GM19468 (cell line): Measurements from ENCODE around the gene DCC.

Experiments used
- ATAC-seq: cut with Tn5 transposase; IDR thresholded peaks from one replicate; pipeline ENCODE4 v1.9.1; 2021; ENCODE audit warnings: mild to moderate bottlenecking, moderate library complexity, moderate number of reproducible peaks; ENCODE audit not compliant: unreplicated experiment; ENCODE audit errors: extremely low read depth

Gene DCC

DNA sequence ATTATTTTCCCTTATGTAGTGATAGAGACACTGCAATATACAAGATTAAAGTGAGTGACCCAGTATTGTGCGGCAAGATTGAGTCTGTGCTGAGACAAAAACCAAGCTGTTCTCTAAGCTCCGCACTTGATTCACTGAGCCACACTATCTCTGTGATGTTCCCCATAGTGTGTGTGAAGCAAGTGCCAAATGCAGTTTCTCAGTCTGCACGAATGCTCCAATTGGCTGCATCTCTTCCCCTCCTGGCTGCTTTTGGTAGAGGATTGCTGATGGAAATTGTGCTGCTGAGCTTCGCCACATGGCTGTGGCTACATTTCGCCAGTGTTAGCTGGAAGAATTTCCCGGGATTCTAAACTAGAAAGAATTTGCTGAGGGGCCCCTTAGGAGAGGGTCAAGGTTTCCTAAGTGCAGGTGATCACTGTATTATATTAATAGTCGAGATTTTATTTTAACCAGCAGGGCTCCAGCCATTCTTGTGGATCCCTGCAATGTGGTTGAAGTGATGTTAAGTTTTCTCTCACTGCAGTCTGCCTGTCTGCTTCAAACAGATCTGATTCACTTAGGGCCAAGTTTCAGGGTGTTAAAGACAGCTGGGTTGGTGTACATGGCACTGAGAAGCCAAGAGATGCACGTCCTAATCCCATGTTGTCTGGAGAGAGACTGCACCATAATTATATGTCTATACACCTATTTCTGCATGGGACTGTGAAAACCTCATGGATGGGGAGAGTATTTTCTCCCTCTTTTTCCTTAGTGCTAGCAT lies 317.2 kb downstream of the DCC start:
- ATAC-seq, result no peak

DNA sequence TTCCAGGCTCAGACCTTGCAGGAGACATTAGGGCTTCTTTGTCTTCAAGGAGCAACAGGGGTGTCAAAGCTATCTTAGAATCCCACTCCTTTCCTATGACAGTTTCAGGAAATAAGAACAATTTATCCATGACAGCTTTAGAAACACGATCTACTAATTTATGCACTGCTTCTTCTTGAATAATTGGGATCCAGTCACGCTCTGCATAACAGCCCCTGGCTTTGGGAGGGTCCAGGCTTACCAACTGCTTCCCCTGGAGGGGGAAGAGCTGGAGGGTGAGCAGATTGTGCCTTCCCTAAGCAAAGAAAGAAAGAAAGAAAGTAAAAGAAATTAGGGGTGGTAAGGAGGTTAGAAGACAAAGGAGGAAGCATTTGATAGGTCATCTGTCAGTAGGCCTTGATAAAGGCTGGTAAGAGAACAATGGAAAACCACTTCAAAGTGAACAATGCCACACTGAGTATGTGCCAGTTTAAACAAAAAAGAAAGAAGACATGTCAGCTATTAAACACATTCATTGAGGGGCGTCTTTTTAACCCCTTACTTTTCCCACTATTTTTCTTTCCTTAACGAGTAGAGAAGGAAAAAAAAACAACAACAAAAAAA lies 327.6 kb downstream of the DCC start:
- no peak for ATAC-seq

DNA sequence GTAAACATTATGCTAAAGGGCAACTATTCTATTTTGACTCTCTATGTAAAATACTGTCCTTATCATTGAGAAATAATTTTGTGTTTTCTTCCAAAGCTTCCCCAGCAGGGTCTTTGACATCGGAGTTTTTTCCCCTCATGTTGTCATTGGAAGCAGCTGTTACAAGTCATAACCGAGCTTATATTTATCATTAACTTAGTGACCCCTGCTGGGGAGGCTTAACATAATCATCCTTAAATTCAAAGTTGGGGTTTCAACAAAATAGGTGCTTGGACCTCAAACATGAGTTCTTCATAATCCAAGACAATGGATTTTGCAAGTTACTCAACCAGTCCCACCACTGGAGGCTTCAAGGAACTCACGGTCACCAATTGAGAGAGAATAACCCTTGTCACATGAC lies 330.9 kb downstream of the DCC start:
- ATAC-seq, result no peak

DNA sequence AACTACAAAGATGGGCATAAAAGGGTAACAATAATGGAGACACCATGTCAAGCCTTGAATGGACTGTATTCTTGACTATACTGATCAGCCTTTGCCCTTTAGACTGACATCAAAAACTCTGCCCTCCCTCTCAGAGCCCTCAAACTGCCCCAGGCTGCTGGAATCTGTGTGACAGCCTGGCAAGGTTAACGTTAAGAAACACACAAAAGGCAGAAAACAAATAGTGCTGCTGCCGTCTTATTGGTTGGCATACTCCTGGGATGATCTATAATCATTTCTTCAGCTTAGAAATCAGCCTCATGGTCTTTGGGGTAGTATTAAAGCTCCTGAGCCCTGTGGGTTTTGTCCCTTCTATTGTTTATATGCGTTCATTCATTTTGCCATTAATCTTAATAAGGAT lies 338.0 kb downstream of the DCC start:
- ATAC-seq, result no peak

DNA sequence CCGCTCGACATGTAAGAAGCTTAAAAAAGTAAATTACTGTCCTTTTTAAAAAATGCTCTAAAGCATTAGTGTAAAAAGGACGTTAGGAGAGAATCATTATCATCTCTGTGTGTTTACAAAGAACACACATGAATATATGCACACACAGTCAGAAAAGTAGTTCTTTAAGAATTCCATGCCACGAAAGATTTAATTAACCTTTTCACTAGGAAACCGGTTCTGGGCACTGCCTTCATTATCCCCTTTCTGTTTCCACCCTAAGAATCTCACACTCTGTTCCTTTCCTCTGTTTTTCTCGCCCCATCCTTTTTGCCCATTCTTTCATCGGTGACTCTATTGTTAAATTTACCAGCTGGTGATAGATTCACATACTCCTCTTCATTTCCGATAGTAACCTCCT lies 338.6 kb downstream of the DCC start:
- ATAC-seq, result no peak

DNA sequence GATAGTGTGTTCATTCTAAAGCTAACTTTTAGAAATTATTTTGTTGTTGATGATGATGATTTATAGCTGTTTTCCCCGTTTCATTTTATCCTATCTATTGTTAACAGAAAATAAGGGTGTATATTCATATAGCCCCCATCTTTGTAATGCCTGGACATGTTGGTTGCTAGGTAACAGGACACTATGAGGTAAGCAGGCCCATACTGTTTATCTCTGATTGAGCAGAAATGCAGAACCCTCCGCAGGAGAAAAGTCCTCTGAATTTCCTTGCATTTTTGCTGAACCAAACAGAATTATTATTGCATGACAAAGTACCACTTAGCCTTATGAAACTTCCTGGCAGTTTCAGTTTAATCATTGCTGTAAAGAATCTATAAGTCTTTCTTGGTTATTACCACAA lies 339.4 kb downstream of the DCC start:
- no peak for ATAC-seq

DNA sequence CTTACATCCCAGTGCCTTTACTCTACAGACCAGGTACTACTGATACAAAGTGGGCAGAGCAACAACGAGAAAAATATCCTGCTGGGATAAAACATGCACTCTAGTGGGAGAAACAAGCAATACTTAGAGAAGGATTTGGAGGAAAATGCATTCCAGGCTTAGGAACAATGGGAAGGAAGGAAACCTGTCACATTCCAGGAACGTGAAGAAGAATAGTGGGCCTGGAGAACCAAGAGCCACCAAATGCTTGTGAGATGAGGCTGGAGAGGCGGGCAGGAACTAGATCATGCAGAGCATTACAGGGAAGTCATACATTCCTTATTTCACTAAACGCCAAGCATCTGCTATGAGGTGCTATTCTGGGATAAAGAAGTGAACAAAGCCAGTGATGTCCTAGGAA lies 342.3 kb downstream of the DCC start:
- ATAC-seq, result no peak

DNA sequence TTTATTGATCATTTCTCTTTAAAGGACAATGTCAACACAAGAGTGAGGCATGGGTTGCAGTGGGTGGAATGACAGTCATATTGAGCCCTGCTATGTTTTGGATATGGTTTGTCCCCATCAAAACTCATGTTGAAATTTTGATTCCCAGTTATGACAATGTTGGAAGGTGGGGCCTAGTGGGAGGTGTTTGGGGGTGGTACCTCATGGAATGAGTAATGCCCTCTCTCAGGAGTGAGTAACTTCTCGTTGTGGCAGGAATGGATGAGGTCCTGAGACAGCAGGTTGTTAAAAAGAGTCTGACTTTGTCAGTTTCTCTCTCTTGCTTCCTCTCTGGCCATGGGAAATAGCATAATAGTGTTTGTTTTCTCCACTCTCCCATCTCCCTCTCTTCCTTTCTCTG lies 345.3 kb downstream of the DCC start:
- ATAC-seq, result no peak

DNA sequence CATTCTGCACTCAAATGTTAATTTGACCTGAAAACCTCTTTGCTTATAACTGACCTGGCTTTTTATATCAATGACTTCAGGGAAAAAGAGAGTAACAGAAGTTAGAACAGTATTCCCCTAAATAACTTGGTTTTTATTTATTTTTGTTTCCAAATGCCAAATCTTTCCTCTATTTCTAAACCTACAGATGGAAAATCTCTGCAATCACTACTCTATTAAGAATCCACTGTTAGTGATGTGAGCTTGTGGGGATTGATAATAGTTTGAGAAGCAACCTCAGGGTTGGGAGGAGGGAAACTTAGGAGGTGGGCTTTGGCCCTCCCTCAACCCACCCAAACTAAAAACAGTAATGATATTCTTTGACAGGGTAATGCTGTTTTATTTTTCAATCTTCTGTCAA lies 351.8 kb downstream of the DCC start:
- no peak for ATAC-seq

DNA sequence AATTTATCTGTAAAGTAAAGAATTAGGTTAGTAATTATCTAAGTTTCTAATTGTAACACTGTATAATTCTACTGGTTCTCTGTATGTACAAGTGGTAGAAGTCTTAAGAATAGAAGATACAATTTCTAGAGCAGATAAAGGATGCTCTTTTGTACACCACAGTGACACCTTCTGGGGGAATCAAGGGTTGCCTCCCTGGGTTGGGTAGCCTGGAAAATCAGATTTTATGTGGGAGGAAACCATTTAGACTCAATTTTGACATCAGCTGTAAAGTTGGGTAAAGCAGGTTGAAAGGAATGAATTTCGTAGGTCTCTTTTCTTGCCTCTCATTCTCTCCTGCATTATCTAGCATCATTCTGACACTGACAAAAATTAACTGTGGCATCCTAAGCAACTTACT lies 354.8 kb downstream of the DCC start:
- ATAC-seq, result no peak

DNA sequence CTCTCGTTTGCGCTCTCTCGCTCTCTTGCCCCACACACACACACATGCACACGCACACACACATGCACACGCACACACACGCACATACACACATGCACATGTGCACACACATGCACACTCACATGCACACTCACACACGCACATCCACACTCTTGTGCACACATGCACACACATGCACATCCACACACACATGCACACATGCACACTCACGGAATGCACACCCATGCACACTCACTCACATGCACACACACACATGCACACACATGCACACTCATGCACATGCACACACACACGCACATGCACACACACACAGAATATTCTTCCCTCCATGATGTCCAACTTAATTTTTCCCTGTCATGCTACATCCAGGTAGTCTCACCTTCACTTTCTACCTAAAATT lies 360.1 kb downstream of the DCC start:
- ATAC-seq, result no peak

DNA sequence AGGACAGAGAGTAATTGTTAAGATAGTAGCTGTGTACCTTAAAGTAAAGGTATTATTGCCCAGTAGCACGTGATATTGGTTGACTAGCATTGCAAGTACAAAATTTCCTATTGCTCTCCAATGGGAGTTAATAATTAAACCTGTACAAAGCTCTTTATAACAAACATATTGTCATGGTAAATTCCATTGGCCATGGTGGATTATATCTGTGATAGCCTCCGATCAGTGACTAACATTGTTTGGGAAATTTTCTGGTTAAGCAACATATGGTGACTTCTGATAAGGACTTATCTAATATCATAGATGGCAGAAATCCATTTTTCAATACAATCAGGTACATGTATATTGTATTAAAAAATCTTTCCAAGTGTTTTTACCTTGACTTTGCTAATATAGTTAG lies 360.8 kb downstream of the DCC start:
- no peak for ATAC-seq

DNA sequence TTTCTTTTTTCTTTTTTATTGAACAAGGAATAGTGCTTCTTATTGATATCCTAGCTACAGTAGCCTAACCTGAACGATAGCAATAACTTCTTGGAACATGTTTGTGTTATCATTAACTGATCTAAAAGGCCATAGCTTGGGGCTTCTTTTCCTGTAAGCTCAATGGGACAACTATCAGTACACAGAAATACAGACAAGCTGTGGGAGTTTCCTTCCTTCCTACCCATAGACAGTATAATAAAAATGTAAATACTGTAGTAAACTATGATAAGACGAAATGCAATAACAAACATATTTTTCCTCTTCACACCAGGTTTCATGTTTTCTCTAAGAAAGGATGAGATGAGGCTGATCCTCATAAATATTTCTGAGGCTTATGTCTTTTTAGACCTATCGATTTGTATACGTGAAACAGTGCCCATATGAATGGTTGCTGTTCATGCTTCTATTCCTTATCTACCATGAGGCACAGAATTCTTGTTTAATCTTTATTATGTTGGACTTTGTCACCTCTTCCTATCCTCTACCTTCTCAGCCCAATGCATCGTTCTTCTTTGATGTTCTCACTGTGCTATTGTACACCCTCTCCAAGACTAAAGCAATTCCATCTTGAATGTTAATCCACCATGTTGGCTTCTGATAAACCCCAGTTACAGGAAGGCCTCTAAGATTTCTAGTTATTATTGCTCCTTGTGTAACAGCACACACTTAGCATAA lies 361.4 kb downstream of the DCC start:
- no peak for ATAC-seq

DNA sequence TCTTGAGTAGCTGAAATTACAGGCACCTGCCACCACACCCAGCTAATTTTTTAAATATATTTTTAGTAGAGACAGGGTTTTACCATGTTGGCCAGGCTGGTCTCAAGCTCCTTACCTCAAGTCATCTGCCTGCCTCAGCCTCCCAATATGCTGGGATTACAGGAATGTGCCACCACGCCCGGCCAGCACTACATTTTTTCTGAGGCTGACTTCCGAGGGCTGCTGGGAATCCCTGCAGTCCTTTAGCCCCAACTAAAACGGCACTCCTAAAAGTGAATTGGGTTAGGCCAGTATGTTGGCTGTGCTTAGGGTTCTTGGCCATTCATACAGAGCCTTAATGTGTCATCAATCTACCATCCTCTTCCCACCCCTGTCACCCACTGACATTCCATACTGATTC lies 375.4 kb downstream of the DCC start:
- no peak for ATAC-seq

DNA sequence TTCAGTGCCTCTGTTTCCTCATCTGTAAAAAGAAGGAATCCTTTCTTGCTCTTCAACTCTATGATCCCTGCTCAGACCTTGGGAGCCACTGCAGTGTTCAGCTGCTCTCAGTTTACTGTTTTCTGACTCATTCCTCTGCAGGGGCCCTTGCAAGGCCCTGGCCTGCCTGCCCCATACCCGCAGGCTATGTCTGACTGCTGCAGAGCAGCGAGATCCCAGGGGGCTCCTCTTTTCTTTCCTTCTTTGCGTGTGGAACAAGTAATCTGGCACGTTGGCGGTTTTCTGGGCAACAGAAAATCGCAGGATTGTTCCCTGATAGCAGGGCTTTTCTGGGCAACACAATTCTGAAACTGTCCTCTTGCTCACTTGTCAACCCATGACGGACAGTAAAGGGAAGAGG lies 376.0 kb downstream of the DCC start:
- no peak for ATAC-seq

DNA sequence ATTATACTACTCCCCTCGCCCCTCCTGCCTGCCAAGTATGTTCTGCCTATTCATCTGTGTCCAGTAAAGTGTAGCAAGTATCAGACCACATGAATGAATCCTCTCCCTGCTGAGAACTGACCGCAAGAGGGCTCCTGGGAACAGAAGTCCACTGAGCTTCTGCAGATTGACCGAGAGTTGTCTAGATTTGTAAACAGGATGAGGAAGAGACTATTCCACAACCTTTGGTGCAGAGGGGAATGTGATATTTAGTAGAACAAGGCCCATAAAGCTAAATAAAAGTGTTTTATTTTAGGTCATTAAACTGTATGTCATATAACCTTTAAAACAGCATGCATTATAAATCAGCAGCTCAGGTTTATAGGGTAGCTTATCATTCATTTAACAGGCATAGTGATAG lies 377.0 kb downstream of the DCC start:
- ATAC-seq, result no peak

DNA sequence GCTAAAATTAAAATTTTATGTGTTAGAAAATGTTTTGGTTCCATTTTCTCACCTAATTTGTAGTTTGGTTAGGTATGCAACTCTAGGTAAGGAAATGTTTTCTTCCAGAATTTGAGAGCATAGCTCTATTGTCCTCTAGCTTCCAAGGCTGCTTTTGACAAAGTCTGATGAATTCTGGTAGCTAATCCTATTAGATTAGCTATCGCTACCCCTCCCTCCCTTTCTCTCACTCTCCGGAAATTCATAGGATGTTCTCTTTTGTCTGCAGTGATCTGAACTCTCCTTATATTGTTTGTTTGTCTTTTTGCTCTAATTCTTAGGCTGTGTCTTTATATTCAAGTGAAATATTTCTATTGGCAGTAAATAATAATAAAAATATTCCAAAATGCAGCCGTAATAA lies 382.9 kb downstream of the DCC start:
- ATAC-seq, result no peak

DNA sequence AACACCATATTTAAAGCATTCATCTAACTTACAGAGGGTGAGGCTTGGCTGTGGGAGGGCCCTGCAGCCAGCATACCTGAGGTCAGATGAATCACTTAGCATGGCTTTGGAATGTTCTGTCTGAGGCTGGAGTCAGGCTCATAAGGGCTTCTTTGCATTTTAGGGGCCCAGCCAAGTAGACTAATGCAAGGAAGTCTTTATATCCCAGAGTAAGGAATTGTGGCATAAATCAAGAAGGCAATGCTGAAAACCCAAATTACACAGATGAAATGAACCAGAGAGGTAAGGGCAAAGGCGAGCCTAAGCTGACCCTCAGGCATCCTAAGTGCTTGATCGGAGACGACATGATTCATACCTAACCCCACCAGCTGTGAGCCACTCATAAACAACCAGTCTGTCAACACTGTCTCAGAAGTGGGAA lies 383.6 kb downstream of the DCC start:
- ATAC-seq, result no peak

DNA sequence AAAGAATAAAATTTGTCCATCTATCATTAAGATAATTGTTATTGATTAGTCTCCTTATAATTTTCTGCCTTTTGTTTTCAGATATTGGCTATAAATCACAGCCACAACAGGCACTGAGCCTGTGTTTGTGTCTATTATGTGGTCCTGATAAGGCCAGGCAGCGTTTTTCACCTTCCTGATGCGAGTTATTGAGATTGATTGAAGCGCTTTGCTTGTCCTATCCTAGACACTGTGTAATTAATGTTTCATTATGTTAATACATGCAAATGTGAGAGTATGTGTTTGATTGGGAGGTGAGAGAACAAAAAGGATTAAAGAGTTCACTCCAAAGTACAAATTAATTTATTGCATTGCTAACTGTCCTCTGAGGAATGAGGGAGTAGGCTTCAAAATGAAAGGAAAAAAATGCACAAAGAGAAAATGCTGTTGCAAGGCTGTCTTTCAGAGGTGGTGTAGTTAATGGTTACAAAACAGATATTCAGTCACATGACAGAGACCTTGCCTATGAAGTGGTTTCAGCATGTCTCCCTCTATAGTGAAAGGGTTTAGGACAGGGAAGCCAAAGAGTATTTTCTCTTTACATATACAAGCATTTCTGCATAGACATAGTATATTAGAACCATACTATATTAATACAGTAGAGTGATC lies 391.1 kb downstream of the DCC start:
- no peak for ATAC-seq

DNA sequence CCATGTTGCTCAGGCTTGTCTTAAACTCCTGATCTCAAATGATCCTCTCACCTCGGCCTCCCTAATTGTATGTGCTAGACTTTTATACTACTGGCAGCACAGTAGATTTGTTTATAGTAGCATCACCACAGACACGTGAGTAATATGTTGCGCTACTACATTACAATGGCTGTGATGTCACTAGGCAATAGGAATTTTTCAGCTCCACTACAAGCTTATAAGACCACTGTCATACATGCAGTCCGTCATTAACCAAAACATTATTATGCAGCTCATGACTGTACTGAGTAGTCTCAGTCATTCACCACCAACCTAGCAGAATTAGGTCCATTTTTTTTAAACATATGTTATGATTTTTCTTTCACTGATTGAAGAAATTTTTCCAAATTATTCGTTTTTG lies 398.9 kb downstream of the DCC start:
- ATAC-seq, result no peak

DNA sequence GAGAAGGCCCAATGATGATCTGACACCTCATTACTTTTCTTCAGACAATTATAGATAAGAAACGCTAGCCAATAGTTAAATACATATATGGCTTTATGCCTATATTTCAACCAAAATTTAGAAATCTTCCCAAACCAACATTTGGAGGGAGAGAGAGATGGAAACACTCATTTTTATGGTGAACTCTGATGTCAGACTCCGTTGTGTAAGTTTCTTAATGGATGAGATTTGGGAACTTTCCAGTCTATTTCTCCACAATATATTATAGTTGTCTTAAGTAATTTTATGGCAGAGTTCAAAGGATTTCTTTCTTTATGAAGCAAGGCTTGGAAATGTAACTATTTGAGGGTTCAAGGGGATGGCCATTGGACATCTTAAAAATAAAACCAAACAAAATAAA lies 407.0 kb downstream of the DCC start:
- no peak for ATAC-seq
